ENCODE measurements around the gene WASF3. TPM values are rescaled to one million over a fixed set of nuclear protein-coding genes. Genes with fewer than 3 reads are reported as not detected.

Gene WASF3
- total and polyA plus RNA-seq, 2 of the 13 experiments (the other 11 are each of a cell fraction or from before 2014, with no cell fraction given) = 10.4 to 17.2 TPM

- TF ChIP-seq ZNF609 (CRISPR knock-in tag; IDR thresholded peaks at IDR 0.05; ENCODE audit: borderline replicate concordance) (no peak), ZBTB25 (CRISPR knock-in tag; IDR thresholded peaks at IDR 0.05) (no peak), ZBTB43 (CRISPR knock-in tag; conservative IDR thresholded peaks at IDR 0.05) (no peak), ZNF563 (CRISPR knock-in tag; IDR thresholded peaks at IDR 0.05) (no peak), SYNCRIP (IDR thresholded peaks at IDR 0.05; ENCODE audit: insufficient read depth, low read depth, low read length) (no peak), ZNF333 (CRISPR knock-in tag; IDR thresholded peaks at IDR 0.05; ENCODE audit: borderline replicate concordance) (no peak)
Observed at GRCh38 chr13:26590379-26590778, 32.9 kb downstream of the WASF3 start (continued).

All from HepG2 (cell line).